ENCODE data around the gene CCBE1. TPM values are rescaled to one million over a fixed set of nuclear protein-coding genes. Genes with fewer than 3 reads are reported as not detected.

Gene CCBE1
- total RNA-seq, 1 donor from 2014 or later: 6.4 TPM

GRCh38 chr18:59661891-59662701, 35.1 kb downstream of the CCBE1 start:
- Histone ChIP-seq H3K79me2 (ENCODE audit: low read depth) (no peaks in the 10 kb centered on the region), H3K27me3 (no peaks in the 10 kb centered on the region), H3F3A (ENCODE audit: low read depth) (peaks cover 9% of the 10 kb centered on the region), H4K20me1 (ENCODE audit: low read depth) (no peaks in the 10 kb centered on the region), H3K4me1 (peaks cover 19% of the 10 kb centered on the region), H3K27ac (no peak overlapping the region), H3K36me3 (no peaks in the 10 kb centered on the region), H3K4me3 (no peak overlapping the region), H3K9ac (no peak overlapping the region), H3K4me2 (no peak overlapping the region), H3K9me3 (ENCODE audit: low read depth) (no peaks in the 10 kb centered on the region), H2AFZ (replicated peaks) (no peak overlapping the region)
- Mint-ChIP-seq H3K36me3 (no peaks in the 10 kb centered on the region), H3K4me3 (no peak overlapping the region), H3K4me1 (peaks cover 23% of the 10 kb centered on the region), H3K9me3 (no peaks in the 10 kb centered on the region), H3K27me3 (ENCODE audit: insufficient read depth, low read depth) (peaks cover 4% of the 10 kb centered on the region), H3K27ac (no peak overlapping the region)
- DNase-seq (ENCODE audit: low spot score): no peak
- TF ChIP-seq EZH2phosphoT487 (IDR thresholded peaks at IDR 0.05): no peak
- TF ChIP-seq CTCF (IDR thresholded peaks at IDR 0.05): no peak
- TF ChIP-seq EZH2 (IDR thresholded peaks at IDR 0.05): no peak

GRCh38 chr18:59660786-59661743, 36.2 kb downstream of the CCBE1 start:
- Histone ChIP-seq H4K20me1 (ENCODE audit: low read depth) (no peaks in the 10 kb centered on the region), H3K4me3 (no peak overlapping the region), H3K9ac (no peak overlapping the region), H3K9me3 (ENCODE audit: low read depth) (no peaks in the 10 kb centered on the region), H2AFZ (replicated peaks) (no peak overlapping the region), H3F3A (ENCODE audit: low read depth) (peaks cover 9% of the 10 kb centered on the region), H3K27me3 (no peaks in the 10 kb centered on the region), H3K4me2 (no peak overlapping the region), H3K36me3 (no peaks in the 10 kb centered on the region), H3K79me2 (ENCODE audit: low read depth) (no peaks in the 10 kb centered on the region), H3K4me1 (peaks cover 19% of the 10 kb centered on the region), H3K27ac (no peak overlapping the region)
- TF ChIP-seq EZH2 (IDR thresholded peaks at IDR 0.05): no peak
- no peak for TF ChIP-seq CTCF (IDR thresholded peaks at IDR 0.05)
- TF ChIP-seq EZH2phosphoT487 (IDR thresholded peaks at IDR 0.05): no peak
- no peaks in the 10 kb centered on the region for H3K36me3 Mint-ChIP-seq
- H3K4me1 Mint-ChIP-seq: peaks cover 23% of the 10 kb centered on the region
- peaks cover 6% of the 10 kb centered on the region for H3K27me3 Mint-ChIP-seq (ENCODE audit: insufficient read depth, low read depth)
- no peaks in the 10 kb centered on the region for H3K9me3 Mint-ChIP-seq
- no peak overlapping the region for H3K4me3 Mint-ChIP-seq
- no peak overlapping the region for H3K27ac Mint-ChIP-seq
- no peak for DNase-seq (ENCODE audit: low spot score)

GRCh38 chr18:59660366-59660765, 36.9 kb downstream of the CCBE1 start:
- H3K36me3 ChIP-seq: no peaks in the 10 kb centered on the region
- Mint-ChIP-seq H3K9me3 (no peaks in the 10 kb centered on the region), H3K4me3 (no peak overlapping the region), H3K27me3 (ENCODE audit: insufficient read depth, low read depth) (peaks cover 6% of the 10 kb centered on the region), H3K36me3 (no peaks in the 10 kb centered on the region), H3K27ac (no peak overlapping the region), H3K4me1 (peaks cover 20% of the 10 kb centered on the region)
- H3F3A ChIP-seq (ENCODE audit: low read depth): peaks cover 9% of the 10 kb centered on the region
- peaks cover 19% of the 10 kb centered on the region for H3K4me1 ChIP-seq
- no peak overlapping the region for H3K27ac ChIP-seq
- H3K9me3 ChIP-seq (ENCODE audit: low read depth): no peaks in the 10 kb centered on the region
- no peaks in the 10 kb centered on the region for H4K20me1 ChIP-seq (ENCODE audit: low read depth)
- H3K4me3 ChIP-seq: no peak overlapping the region
- peak overlapping the region; percentile 62 for H3K4me2 ChIP-seq
- no peak for DNase-seq (ENCODE audit: low spot score)
- no peak overlapping the region for H2AFZ ChIP-seq (replicated peaks)
- no peak for TF ChIP-seq CTCF (IDR thresholded peaks at IDR 0.05)
- TF ChIP-seq EZH2 (IDR thresholded peaks at IDR 0.05): no peak
- no peak for TF ChIP-seq EZH2phosphoT487 (IDR thresholded peaks at IDR 0.05)
- H3K9ac ChIP-seq: no peak overlapping the region
- no peaks in the 10 kb centered on the region for H3K27me3 ChIP-seq
- no peaks in the 10 kb centered on the region for H3K79me2 ChIP-seq (ENCODE audit: low read depth)

All from neural progenitor cell (in vitro differentiated cells).